GM10248 (cell line): Measurements from ENCODE around the gene ADGRV1.

Source experiments
- CTCF ChIA-PET: fragments of 300-600 bp; sonication (Branson Sonifier 250); formaldehyde crosslinking; extraction: SDS; loops from one replicate; lab custom pipeline; 2021; ENCODE audit warnings: antibody characterized with exemption; lab: Yijun Ruan, JAX
- POLR2A ChIA-PET: fragments of 350-650 bp; sonication (Branson Sonifier 250); formaldehyde crosslinking; extraction: SDS; loops from one replicate; lab custom pipeline; 2020; ENCODE audit warnings: antibody characterized with exemption; lab: Yijun Ruan, JAX
- DNase-seq: peaks from one replicate; pipeline ENCODE4 v3.0.0; 2012; ENCODE audit errors: extremely low spot score
- CTCF ChIP-seq: IDR thresholded peaks from 2 replicates; pipeline ENCODE4 v1.5.1; 2012; ENCODE audit warnings: mild to moderate bottlenecking, low read depth; ENCODE audit errors: extremely low read depth, missing control alignments, control extremely low read depth

The ADGRV1 gene

DNA sequence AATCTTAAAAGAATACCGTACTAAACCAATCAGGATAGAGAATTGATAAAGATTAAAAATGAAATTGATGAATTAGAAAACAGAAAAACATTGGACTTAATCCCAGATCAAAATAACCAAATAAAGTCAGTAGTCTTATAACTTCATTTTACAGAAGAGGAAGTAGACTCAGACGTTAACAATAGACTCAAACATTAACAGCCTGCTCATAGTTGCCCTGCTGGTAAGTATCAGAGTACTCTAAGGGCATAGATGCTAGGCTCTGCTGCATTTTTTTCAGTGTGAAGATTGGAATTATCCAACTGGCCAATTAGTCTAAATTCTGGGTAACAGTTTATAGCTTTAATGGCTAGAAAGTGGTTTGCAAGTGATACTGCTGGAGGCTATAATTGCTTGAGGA, 42.9 kb downstream of the ADGRV1 start:
- CTCF ChIA-PET = no interaction called here
- DNase-seq = no peak
- no peak for TF ChIP-seq CTCF
- POLR2A ChIA-PET = no interaction called here

DNA sequence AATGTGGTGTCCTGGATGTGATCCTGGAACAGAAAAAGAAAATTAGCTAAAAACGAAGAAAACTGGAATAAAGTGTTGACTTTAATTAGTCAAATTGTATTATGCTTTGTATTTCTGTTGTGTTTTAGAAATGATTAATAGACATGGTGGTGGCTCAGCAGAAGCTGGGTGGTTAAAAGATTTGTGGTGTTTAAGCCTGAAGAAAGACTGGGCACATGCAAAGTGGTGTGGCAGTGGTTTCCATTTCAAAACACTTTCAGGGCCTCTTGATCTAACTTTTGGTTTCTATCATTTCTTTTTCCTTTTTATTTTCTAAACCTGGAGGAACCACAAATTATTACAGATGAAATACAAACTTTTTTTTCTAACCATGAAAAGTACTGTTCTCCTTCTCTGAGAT, 44.1 kb downstream of the ADGRV1 start:
- ChIA-PET CTCF (interaction anchor here (0.9 to 1.9 kb wide), 4 partner anchors 9 to 216 kb away, joined by 3 to 4 read pairs (median 4); no protein-coding TSS in a partner anchor), POLR2A (no interaction called here)
- DNase-seq = no peak
- TF ChIP-seq CTCF = no peak

DNA sequence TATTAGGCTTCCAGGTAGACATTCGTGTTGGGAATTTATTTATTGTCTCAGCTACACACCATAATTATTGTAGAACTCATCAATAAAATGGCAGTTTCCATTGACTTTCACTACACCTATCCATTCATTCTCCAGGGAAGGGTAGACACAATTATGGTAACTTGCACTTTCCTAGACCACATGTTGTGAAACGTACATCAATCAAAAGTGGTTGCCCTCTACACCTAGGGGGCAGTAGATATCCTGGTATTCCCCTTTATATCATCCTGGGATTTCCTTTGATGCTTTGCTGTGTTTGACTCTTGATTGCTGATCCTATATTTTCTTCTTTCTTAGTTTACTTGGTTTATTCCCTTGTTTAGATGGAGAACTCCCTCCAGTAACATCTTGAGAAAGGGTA, 47.9 kb downstream of the ADGRV1 start:
- TF ChIP-seq CTCF = peak; percentile 27
- DNase-seq = no peak
- ChIA-PET POLR2A (no interaction called here), CTCF (interaction anchor here (0.6 to 1.8 kb wide), 4 partner anchors 8 to 178 kb away, joined by 3 to 9 read pairs (median 3); no protein-coding TSS in a partner anchor)

- TF ChIP-seq CTCF = no peak
- ChIA-PET POLR2A (no interaction called here), CTCF (interaction anchor here (0.9 to 1.6 kb wide), 2 partner anchors 15 to 19 kb away, joined by 3 to 5 read pairs; no protein-coding TSS in a partner anchor)
- peak; percentile 45 for DNase-seq
Measured at GRCh38 chr5:90612919-90613318, 54.3 kb downstream of the ADGRV1 start.

- POLR2A ChIA-PET = no interaction called here
- CTCF ChIA-PET = interaction anchor here (0.9 to 1.6 kb wide), 2 partner anchors 15 to 18 kb away, joined by 3 to 5 read pairs; no protein-coding TSS in a partner anchor
- no peak for DNase-seq
- TF ChIP-seq CTCF = no peak
Measured at GRCh38 chr5:90613459-90613858, 54.9 kb downstream of the ADGRV1 start.

DNA sequence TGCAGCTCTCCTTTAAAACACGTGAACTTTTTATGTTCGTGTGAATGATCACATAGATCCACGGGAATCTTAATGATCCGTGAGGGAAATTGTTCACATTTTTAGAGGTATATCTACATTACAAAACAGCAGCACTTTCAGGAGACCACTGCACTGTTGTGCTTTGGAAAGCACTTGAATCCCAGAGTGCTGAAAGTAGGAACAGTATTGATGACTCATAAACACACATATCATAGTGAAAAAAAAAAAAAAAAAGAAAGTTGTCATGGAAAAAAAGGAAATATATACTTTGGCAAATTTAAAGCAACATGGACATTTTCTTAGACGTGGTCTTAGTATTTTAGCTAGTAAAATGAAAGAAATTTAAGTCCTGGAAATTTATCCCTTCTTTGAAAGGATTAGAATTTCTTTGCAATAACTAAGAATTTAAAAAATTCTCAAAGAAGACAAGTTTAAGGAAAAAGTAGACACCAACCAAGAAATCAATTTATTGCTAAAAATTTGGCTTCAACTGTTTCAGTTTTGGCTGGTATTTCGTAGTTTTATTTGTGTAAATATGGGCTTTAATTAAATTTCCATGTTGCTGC, 55.4 kb downstream of the ADGRV1 start:
- no peak for DNase-seq
- CTCF ChIA-PET = interaction anchor here (1.1 to 1.6 kb wide), 3 partner anchors 8 to 16 kb away, joined by 3 to 5 read pairs (median 3); no protein-coding TSS in a partner anchor
- TF ChIP-seq CTCF = no peak
- POLR2A ChIA-PET = no interaction called here
